GM12872 (cell line): ENCODE data around the gene CPA3.

ENCODE experiments used
- TF ChIP-seq, protein P1 (sequence below): IDR thresholded peaks from 3 replicates; pipeline ENCODE4 v1.5.1; 2011; ENCODE audit warnings: low read depth, mild to moderate bottlenecking, low read length, moderate library complexity; ENCODE audit not compliant: insufficient read depth

Gene CPA3

DNA sequence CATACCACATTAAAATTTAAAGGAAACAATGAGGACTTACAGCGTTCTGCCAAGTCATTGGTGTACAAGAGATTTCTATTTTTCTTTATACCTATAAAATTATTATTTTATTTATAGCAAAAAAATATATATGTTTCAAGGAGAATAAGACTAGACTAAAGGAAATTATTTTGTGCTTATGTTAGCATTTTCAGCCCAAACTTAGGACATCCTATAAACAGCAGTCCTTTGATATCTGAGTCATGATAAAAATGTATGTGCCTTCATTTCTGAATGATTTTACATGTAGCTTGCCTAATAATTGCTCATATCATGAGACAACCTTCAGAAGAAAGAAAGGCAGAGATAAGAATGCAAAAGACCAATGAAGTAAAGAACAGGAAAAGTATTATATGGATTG lies 16.7 kb upstream of the CPA3 start:
- TF ChIP-seq, protein P1, sequence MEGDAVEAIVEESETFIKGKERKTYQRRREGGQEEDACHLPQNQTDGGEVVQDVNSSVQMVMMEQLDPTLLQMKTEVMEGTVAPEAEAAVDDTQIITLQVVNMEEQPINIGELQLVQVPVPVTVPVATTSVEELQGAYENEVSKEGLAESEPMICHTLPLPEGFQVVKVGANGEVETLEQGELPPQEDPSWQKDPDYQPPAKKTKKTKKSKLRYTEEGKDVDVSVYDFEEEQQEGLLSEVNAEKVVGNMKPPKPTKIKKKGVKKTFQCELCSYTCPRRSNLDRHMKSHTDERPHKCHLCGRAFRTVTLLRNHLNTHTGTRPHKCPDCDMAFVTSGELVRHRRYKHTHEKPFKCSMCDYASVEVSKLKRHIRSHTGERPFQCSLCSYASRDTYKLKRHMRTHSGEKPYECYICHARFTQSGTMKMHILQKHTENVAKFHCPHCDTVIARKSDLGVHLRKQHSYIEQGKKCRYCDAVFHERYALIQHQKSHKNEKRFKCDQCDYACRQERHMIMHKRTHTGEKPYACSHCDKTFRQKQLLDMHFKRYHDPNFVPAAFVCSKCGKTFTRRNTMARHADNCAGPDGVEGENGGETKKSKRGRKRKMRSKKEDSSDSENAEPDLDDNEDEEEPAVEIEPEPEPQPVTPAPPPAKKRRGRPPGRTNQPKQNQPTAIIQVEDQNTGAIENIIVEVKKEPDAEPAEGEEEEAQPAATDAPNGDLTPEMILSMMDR, result no peak

DNA sequence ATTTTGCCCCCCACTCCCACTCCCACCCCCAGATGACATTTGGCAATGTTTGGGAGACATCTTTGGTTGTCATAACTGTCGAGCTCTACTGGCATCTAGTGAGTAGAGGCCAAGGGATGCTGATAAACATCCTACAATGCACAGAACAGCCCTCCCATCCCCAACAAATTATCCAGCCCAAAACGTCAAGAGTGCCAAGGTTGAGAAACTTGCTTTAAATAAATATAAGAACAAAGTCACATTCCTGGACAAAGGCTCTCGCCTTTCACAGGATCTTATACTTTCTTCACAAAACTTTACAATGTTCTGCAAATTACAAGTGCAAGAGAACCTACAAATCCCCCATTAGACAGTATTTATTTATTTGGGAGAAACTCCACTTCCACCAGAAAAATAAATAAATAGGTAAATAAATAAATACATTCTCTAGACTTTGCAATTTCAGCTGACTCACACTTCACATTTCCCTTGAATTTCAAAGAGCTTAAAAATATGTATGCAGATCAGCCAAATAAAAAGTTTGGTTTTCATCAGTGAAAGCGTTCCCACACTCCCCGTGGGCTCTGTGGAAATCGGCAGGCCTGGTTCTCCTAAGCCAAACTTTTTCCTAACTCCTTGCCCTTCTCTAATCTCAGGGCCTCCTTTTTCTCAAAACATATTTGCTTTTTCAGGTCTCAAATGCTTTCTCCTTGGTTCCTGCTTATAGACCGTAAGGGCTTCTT lies 12.7 kb upstream of the CPA3 start:
- TF ChIP-seq, protein P1, result no peak

DNA sequence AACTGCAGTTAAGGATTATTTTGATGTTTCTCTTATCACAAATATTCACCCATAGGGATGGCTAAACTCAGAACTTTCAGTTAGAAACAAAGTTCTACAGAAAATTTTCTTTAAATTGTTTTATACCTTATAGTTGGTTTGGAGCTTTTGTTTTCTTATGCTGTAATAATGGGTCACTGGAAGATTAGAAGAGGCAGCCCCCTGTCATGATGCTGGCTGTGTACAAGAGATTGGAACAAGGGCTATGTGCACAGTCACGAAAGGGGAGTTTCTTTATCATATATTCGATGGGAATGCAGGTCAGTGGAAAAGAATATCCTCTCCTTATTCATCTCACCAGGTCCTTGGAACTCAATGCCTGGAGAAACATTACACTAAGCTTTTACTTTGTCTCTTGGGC lies 12.0 kb upstream of the CPA3 start:
- TF ChIP-seq, protein P1, result no peak

DNA sequence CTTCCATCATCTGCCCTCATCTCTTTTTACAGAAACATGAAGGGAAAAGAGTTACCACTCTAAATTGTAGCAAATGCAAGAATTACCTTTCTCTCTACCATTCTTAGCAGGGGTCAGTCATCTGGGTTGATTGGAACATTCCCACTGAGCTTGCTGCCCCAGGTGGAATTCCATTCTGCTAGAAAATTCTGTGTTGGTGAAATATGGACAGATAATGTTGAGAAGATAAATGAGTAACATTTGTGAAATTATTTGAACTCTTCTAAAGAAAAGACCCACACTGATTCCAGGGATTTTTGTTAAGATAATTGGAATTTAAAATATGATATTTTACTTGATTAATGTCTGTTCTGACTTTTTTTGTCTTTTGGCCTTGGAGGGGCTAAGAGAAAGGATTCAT lies 11.0 kb upstream of the CPA3 start:
- TF ChIP-seq, protein P1, result no peak

DNA sequence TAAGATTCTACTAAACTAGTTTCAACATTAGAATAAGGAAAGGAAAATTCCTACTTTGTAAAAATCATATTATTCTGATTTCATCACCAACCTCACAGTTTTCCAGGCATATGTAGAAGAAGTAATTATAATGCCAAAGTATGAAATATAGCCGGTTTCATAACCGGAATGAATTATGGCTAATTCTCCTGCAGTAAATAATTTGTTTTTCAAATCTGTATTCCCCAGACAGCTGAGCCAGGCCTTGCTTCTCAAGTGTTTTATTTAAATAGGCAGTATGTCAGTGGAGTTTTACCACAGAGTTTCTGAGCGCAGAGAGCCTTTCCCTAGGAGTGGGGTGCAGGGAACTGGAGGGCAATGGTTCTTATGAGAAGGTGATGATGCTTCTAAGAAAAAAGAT lies 8.7 kb upstream of the CPA3 start:
- TF ChIP-seq, protein P1, result no peak

DNA sequence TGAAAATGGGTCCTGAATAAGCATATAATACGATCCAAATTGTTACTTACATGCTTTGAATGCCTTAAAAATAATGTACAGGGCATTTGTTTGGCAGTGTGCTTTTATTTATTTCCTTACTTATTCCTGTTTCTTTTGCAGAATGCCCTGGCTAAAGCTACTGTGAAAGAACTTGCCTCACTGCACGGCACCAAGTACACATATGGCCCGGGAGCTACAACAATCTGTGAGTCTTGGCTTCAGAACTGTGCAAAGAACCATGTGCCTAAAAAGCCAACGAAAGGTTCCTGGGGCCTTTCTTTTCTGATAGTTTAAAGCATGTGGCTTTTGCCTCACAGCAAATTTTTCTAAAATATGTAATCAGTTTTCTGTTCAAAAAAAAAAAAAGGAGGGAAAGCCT lies 7.8 kb upstream of the CPA3 start:
- TF ChIP-seq, protein P1, result no peak

DNA sequence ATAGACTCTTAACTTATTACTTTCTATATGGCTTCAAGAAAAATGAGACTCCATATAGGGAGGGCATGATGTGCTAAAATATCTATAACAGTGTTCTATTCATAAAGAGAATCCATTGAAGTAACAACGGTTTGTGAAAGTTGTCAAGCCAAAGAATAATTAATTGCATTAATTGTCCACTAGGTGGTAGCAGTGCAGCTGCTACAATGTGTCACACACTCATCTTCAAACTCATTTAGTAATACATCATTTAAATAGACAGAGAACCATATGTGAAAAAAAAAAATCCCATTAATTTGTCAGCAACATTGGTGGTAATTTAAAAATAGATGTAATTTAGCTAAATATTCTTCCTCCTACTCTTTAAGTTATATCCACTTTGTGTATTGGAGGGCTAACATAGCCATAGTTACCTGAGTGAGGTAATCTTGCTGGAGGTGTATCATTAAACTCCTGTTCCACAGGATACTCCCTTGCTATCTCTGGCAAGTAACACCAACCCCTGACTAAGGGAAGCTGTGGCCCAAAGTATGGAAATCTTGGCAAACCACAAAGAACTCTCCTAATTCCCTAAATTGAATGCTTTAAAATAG lies 3.7 kb upstream of the CPA3 start:
- TF ChIP-seq, protein P1, result peak; percentile 50
